Measurements from ENCODE around the gene FAM9C. TPM values are rescaled to one million over a fixed set of nuclear protein-coding genes. Genes with fewer than 3 reads are reported as not detected.
"Not testable (repeated sequence)": the region's sequence is repeated elsewhere in the genome, so short reads cannot be mapped to it uniquely, and the experiment has no call there.

The FAM9C gene
- total RNA-seq, 1 donor from 2014 or later = not detected

GRCh38 chrX:13022926-13023325 is 21.5 kb downstream of the FAM9C start:
- Mint-ChIP-seq H3K4me3 (ENCODE audit: unreplicated experiment) (no peak overlapping the region), H3K4me1 (ENCODE audit: unreplicated experiment) (peaks cover 46% of the 10 kb centered on the region), H3K27me3 (ENCODE audit: unreplicated experiment) (no peaks in the 10 kb centered on the region), H3K36me3 (ENCODE audit: unreplicated experiment) (no peaks in the 10 kb centered on the region), H3K27ac (ENCODE audit: unreplicated experiment) (peak overlapping the region; percentile 87), H3K9me3 (ENCODE audit: unreplicated experiment) (no peaks in the 10 kb centered on the region)
- TF ChIP-seq CTCF (IDR thresholded peaks at IDR 0.05) = no peak
- no peak for DNase-seq (ENCODE audit: extremely low spot score, unreplicated experiment)

- not testable (repeated sequence) for H3K27ac Mint-ChIP-seq (ENCODE audit: unreplicated experiment); DNase-seq (ENCODE audit: extremely low spot score, unreplicated experiment); H3K27me3 Mint-ChIP-seq (ENCODE audit: unreplicated experiment); H3K4me3 Mint-ChIP-seq (ENCODE audit: unreplicated experiment); H3K36me3 Mint-ChIP-seq (ENCODE audit: unreplicated experiment); H3K9me3 Mint-ChIP-seq (ENCODE audit: unreplicated experiment)
- H3K4me1 Mint-ChIP-seq (ENCODE audit: unreplicated experiment) = peaks cover 35% of the 10 kb centered on the region
These were observed 27.7 kb downstream of the FAM9C start for GRCh38 chrX:13016731-13017130.

- TF ChIP-seq CTCF (IDR thresholded peaks at IDR 0.05) = no peak
- Mint-ChIP-seq H3K4me3 (ENCODE audit: unreplicated experiment) (no peak overlapping the region), H3K9me3 (ENCODE audit: unreplicated experiment) (peaks cover 7% of the 10 kb centered on the region)
These were observed 28.7 kb downstream of the FAM9C start for GRCh38 chrX:13015536-13016236.

GRCh38 chrX:13014111-13015096 is 30.0 kb downstream of the FAM9C start:
- no peaks in the 10 kb centered on the region for H3K36me3 Mint-ChIP-seq (ENCODE audit: unreplicated experiment)
- peaks cover 26% of the 10 kb centered on the region for H3K4me1 Mint-ChIP-seq (ENCODE audit: unreplicated experiment)
- no peak overlapping the region for H3K4me3 Mint-ChIP-seq (ENCODE audit: unreplicated experiment)
- peaks cover 7% of the 10 kb centered on the region for H3K9me3 Mint-ChIP-seq (ENCODE audit: unreplicated experiment)
- H3K27ac Mint-ChIP-seq (ENCODE audit: unreplicated experiment) = no peak overlapping the region
- no peak for TF ChIP-seq CTCF (IDR thresholded peaks at IDR 0.05)
- no peak for DNase-seq (ENCODE audit: extremely low spot score, unreplicated experiment)
- H3K27me3 Mint-ChIP-seq (ENCODE audit: unreplicated experiment) = no peaks in the 10 kb centered on the region

More at GRCh38 chrX:13015536-13016236, 28.7 kb downstream of the FAM9C start:
- no peaks in the 10 kb centered on the region for H3K27me3 Mint-ChIP-seq (ENCODE audit: unreplicated experiment)
- no peaks in the 10 kb centered on the region for H3K36me3 Mint-ChIP-seq (ENCODE audit: unreplicated experiment)
- H3K4me1 Mint-ChIP-seq (ENCODE audit: unreplicated experiment) = peaks cover 26% of the 10 kb centered on the region
- no peak overlapping the region for H3K27ac Mint-ChIP-seq (ENCODE audit: unreplicated experiment)
- no peak for DNase-seq (ENCODE audit: extremely low spot score, unreplicated experiment)

- Mint-ChIP-seq H3K27ac (ENCODE audit: unreplicated experiment) (no peak overlapping the region), H3K4me3 (ENCODE audit: unreplicated experiment) (no peak overlapping the region), H3K27me3 (ENCODE audit: unreplicated experiment) (no peaks in the 10 kb centered on the region), H3K9me3 (ENCODE audit: unreplicated experiment) (peaks cover 7% of the 10 kb centered on the region), H3K4me1 (ENCODE audit: unreplicated experiment) (peaks cover 33% of the 10 kb centered on the region), H3K36me3 (ENCODE audit: unreplicated experiment) (no peaks in the 10 kb centered on the region)
- TF ChIP-seq CTCF (IDR thresholded peaks at IDR 0.05) = no peak
- DNase-seq (ENCODE audit: extremely low spot score, unreplicated experiment) = no peak
These were observed 30.9 kb downstream of the FAM9C start for GRCh38 chrX:13013363-13014110.

Measured in osteocyte (in vitro differentiated cells).